IPS DF 6.9 (cell line): ENCODE measurements around the gene COL25A1.

Source experiments
- DNase-seq: peaks from one replicate; pipeline ENCODE4 v3.0.0-alpha.2; 2013; ENCODE audit warnings: low read depth, low spot score
- H3K27ac ChIP-seq: one replicate; pipeline ENCODE4 v1.5.1; 2013; ENCODE audit warnings: low read length, control low read depth
- H3K27me3 ChIP-seq: 2 replicates; pipeline ENCODE4 v1.6.1; 2013; ENCODE audit warnings: mild to moderate bottlenecking, low read length; ENCODE audit not compliant: control insufficient read depth, insufficient read depth
- H3K36me3 ChIP-seq: 2 replicates; pipeline ENCODE4 v1.6.1; 2013; ENCODE audit warnings: low read length; ENCODE audit not compliant: control insufficient read depth, insufficient read depth
- H3K4me1 ChIP-seq: 2 replicates; pipeline ENCODE4 v1.6.1; 2013; ENCODE audit warnings: low read length; ENCODE audit not compliant: control insufficient read depth, insufficient read depth
- H3K4me3 ChIP-seq: 2 replicates; pipeline ENCODE4 v1.5.1; 2013; ENCODE audit warnings: mild to moderate bottlenecking, low read length
- H3K9me3 ChIP-seq: 2 replicates; pipeline ENCODE4 v1.6.1; 2013; ENCODE audit warnings: low read length, inconsistent platforms; ENCODE audit not compliant: control insufficient read depth, insufficient read depth
- WGBS: extraction: QIAGEN DNeasy Blood & Tissue Kit; methylation state at CpG from one replicate; pipeline ENCODE4 v1.1.7; 2013; ENCODE audit warnings: mixed read lengths, missing lambda C conversion rate; ENCODE audit not compliant: insufficient read length, insufficient coverage; 5-methylcytosine and 5-hydroxymethylcytosine counted together

The COL25A1 gene

DNA sequence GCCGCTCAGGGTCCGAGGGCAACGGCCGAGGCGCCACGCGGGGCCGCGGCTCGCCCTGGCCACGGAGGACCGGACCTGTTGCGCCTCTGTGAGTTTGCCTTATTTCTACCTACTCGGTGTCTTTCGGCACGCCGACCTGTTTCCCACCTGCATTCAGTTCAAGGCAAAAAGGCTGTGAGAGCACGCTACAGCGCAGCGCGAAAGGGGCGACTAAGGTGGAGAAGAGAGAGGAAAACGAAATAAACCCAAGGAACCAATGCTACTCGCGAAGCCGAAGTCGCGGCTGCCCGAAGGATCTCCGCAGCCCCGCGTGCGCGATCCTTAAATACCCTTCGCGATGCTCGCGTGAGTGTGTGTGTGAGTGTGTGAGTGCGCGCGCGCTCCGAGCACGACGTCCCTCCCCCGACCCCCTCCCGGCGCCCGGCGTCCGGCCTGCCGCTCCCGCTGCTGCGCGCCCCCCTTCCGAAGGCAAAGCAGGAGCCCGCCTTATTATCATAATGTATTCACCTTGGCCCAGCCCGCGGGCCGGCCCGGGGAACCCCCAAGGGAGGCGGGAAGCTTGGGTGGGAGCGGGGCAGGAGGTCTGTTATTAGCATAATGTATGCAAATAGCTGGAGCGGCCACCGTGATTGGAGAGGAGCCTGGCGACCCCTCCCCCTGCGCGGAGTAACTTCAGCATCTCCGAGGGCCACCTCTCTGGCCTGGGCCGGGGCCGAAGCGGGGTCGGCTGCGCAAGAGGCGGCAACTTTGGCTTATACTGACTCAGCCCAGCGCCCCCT lies at the start of gene COL25A1:
Gene COL25A1, minus strand, starts transcription at position 298 of the 779 bp plus-strand sequence.
- no CpG with 5 or more reads among the region's 76 CpGs for WGBS
- peak; percentile 83 for DNase-seq
- no peaks in the 10 kb centered on the region for H3K9me3 ChIP-seq
- no peak within 1 kb of the TSS for H3K27ac ChIP-seq
- H3K4me1 ChIP-seq, result peaks cover 2% of the 10 kb centered on the region
- H3K36me3 ChIP-seq, result no peaks in the 10 kb centered on the region
- H3K4me3 ChIP-seq, result peak within 1 kb of the TSS; percentile 59; the same call in 1 of the 2 replicates
- H3K27me3 ChIP-seq, result peaks cover 10% of the 10 kb centered on the region; the same call in 1 of the 2 replicates

DNA sequence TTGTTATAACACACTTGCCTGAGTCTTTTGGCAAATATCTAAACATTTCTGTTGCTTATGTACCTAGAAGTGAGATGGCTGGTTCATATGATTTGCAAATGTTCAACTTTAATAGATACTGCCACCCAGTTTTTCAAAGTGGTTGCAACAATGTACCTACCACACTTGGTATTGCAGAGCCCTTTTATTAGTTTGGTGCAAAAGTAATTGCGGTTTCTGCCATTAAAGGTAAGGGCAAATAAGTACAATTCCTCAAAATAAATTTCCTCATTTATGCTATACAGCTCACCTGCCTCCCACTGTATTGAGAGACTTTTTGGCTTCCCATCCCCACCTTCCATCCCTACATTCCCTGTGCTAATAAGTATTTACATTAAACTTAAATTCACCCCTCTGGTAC lies 47.7 kb upstream of the COL25A1 start:
- WGBS, result no CpG with 5 or more reads among the region's 1 CpG
- no peak overlapping the region for H3K4me3 ChIP-seq
- no peak for DNase-seq
- H3K27me3 ChIP-seq, result no peaks in the 10 kb centered on the region
- no peaks in the 10 kb centered on the region; the same call in 1 of the 2 replicates for H3K4me1 ChIP-seq
- H3K9me3 ChIP-seq, result no peaks in the 10 kb centered on the region
- no peaks in the 10 kb centered on the region for H3K36me3 ChIP-seq
- H3K27ac ChIP-seq, result no peak overlapping the region

DNA sequence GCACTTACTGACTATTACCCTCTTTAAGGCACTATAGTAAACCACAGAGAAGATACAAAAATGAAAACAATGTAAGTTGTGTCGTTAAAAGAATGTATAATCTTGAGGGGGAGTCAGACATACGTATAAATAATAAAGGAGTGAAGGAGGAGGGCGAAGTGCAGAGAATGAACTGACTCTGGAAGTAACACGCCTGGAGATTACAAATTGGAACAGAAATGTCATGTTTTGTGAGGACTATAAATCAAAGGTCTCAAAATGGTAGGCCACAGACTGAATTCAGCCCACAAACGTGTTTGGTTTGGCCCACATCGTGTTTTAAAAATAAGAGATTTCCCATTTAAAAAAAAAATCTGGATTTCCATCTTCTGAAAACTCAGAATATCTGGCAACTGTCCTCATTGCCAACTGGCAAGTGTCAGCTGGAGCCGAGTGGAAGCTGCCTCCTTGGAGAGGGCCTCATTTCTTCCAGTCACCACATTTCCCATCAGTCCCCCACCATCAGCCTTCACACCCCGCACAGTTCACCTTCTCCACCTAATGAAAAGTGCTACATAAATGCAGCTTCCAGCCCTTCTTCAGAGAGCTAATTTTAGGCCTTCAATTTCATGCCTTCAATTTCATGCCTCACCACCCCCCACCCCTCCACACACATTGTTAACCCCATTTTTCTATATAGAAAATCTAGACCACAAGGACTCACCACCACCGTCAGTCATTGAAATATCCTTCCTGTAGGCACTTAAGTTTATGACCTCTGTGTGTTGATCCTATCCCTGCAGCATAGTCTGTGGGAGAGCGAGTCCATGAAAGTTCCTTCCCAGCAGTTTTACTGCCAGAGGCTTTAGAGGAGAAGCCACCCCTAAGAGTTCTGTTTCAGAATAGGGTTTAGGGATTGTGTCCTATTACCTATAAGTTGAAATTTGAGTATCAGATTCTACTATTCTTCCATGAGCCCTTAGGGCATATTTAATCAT lies 32.0 kb upstream of the COL25A1 start:
- WGBS, result 100% methylated on average over 2 of the region's 10 CpGs
- no peaks in the 10 kb centered on the region for H3K9me3 ChIP-seq
- H3K27ac ChIP-seq, result no peak overlapping the region
- no peaks in the 10 kb centered on the region for H3K27me3 ChIP-seq
- no peaks in the 10 kb centered on the region for H3K4me1 ChIP-seq
- DNase-seq, result no peak
- H3K4me3 ChIP-seq, result no peak overlapping the region
- H3K36me3 ChIP-seq, result no peaks in the 10 kb centered on the region

DNA sequence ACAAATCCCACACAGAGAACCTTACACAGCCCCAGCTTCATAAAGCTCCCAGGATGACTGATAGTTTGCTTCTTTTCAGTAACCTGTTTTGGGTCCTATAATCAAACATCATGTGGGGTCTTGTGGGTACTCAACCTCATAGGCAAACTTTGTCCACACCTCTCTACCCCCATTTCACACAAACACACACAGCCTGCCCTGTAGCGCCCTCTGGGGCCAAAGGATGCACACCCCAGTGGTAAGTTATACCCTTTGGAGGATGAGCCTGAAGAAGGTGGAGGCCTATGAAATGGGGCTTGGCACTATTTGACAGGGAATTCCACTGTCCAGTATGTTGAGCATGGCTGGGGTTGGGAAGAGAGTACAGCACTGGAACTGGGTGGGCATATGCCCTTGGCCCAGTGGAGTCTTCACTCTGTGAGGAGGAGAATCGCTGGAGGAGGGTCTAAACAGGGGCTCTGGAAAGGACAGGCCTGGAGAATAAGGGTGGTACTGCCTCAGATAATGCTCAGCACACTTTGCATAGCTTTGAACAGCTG lies 30.5 kb upstream of the COL25A1 start:
- Histone ChIP-seq H3K4me1 (no peaks in the 10 kb centered on the region), H3K9me3 (no peaks in the 10 kb centered on the region), H3K36me3 (no peaks in the 10 kb centered on the region), H3K27me3 (no peaks in the 10 kb centered on the region), H3K27ac (no peak overlapping the region), H3K4me3 (no peak overlapping the region)
- DNase-seq, result peak; percentile 43
- no CpG with 5 or more reads among the region's 2 CpGs for WGBS

DNA sequence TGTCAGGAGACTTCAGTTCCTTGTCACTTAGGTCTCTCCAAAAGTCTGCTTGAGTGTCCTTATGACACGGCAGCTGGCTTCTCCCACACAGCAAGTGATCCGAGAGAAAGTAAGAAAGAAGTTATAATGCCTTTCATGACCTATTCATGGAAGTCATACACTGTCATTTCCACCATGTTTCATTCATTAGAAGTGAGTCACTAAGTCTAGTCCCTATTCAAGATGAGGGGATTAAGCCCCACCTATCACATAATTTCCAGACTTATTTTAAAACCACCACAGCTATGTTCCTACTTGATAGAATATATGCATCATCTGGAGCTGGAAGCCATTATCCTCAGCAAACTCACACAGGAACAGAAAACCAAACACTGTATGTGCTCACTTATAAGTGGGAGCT lies 25.2 kb upstream of the COL25A1 start:
- no peaks in the 10 kb centered on the region; the same call in 1 of the 2 replicates for H3K36me3 ChIP-seq
- DNase-seq, result no peak
- H3K27me3 ChIP-seq, result no peaks in the 10 kb centered on the region
- WGBS, result no CpG with 5 or more reads among the region's 2 CpGs
- no peak overlapping the region for H3K27ac ChIP-seq
- no peaks in the 10 kb centered on the region for H3K4me1 ChIP-seq
- no peak overlapping the region for H3K4me3 ChIP-seq
- H3K9me3 ChIP-seq, result 0 out of 2 replicates have a peak, but pooled peaks cover 3% of the 10 kb centered on the region

DNA sequence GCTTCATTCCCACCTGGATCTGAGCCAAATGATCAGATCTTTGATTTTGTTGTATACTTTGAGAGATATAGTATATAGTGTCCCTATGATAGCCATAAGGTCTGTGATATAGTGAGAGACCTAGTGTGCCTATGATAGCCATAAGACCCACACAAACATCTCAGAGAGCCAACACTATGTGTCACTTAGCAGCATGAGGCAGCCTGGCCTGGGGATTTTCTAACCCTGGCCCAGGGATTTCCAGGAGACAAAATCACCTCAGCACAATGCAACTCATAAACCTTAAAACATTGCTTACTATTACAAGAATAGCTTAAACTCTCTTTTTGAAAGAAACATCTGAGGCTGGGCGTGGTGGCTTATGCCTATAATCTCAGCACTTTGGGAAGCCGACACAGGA lies 23.2 kb upstream of the COL25A1 start:
- Histone ChIP-seq H3K4me1 (no peaks in the 10 kb centered on the region), H3K27ac (no peak overlapping the region), H3K4me3 (no peak overlapping the region), H3K9me3 (0 out of 2 replicates have a peak, but pooled peaks cover 3% of the 10 kb centered on the region), H3K36me3 (no peaks in the 10 kb centered on the region; the same call in 1 of the 2 replicates), H3K27me3 (no peaks in the 10 kb centered on the region)
- no CpG with 5 or more reads among the region's 2 CpGs for WGBS
- no peak for DNase-seq

DNA sequence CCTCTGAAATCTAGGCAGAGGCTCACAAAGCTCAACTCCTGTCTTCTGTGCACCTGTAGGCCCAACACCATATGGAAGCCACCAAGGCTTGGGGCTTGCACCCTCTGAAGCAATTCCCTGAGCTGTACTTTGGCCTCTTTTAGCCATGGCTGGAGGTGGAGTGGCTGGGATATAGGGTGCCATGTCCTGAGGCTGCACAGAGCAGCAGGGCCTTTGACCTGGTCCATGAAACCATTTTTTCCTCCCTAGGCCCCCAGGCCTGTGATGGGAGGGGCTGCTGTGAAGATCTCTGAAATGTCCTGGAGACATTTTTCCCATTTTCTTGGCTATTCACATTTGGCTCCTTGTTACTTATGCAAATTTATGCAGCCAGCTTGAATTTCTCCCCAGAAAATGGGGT lies 20.9 kb upstream of the COL25A1 start:
- no peaks in the 10 kb centered on the region for H3K4me1 ChIP-seq

DNA sequence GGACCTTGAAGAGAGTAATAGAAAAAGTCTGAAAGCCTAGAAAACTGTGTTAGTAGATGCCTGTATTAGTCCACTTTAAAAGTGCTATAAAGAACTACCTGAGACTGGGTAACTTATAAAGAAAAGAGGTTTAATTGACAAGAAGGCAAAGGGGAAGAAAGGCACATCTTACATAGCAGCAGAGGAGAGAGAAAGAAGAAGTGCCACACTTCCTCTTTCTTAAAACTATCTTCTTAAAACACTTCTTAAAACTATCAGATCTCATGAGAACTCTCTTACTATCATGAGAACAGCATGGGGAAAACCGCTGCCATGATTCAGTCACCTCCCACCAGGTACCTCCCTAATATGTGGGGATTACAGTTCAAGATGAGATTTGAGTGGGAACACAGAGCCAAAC lies 18.8 kb upstream of the COL25A1 start:
- H3K27me3 ChIP-seq, result no peaks in the 10 kb centered on the region
- H3K27ac ChIP-seq, result no peak overlapping the region
- no CpG with 5 or more reads among the region's 1 CpG for WGBS
- DNase-seq, result no peak
- no peaks in the 10 kb centered on the region for H3K4me1 ChIP-seq
- no peaks in the 10 kb centered on the region; the same call in 1 of the 2 replicates for H3K36me3 ChIP-seq
- H3K4me3 ChIP-seq, result no peak overlapping the region
- H3K9me3 ChIP-seq, result 0 out of 2 replicates have a peak, but pooled peaks cover 3% of the 10 kb centered on the region

More for the DNA sequence above, 20.9 kb upstream of the COL25A1 start:
- no peaks in the 10 kb centered on the region for H3K27me3 ChIP-seq
- H3K4me3 ChIP-seq, result no peak overlapping the region
- H3K9me3 ChIP-seq, result 0 out of 2 replicates have a peak, but pooled peaks cover 3% of the 10 kb centered on the region
- H3K27ac ChIP-seq, result no peak overlapping the region
- H3K36me3 ChIP-seq, result no peaks in the 10 kb centered on the region; the same call in 1 of the 2 replicates
- no peak for DNase-seq

DNA sequence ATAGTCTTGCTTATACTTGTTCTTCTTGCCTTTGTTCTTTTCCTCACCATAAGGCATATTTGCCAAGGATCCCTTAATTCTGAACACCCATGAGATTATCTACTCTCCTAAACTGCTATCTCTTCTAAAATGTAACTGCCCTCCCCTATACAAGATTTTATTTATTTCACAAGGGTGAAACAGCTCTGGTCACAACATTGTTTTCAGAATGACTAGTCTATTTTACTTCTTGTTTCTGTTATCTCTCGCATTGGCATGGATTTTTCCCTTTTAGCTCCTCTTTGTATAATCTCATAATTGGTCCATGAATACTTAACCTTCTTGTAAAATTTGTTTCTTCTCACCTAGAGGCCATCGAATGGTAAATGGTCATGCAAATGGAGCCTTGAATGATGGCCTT lies 17.2 kb upstream of the COL25A1 start:
- H3K4me1 ChIP-seq, result no peaks in the 10 kb centered on the region
- no peak overlapping the region for H3K27ac ChIP-seq
- WGBS, result no CpG with 5 or more reads among the region's 2 CpGs
- no peak for DNase-seq
- 0 out of 2 replicates have a peak, but pooled peaks cover 3% of the 10 kb centered on the region for H3K9me3 ChIP-seq
- H3K27me3 ChIP-seq, result no peaks in the 10 kb centered on the region
- no peak overlapping the region for H3K4me3 ChIP-seq
- H3K36me3 ChIP-seq, result no peaks in the 10 kb centered on the region; the same call in 1 of the 2 replicates

DNA sequence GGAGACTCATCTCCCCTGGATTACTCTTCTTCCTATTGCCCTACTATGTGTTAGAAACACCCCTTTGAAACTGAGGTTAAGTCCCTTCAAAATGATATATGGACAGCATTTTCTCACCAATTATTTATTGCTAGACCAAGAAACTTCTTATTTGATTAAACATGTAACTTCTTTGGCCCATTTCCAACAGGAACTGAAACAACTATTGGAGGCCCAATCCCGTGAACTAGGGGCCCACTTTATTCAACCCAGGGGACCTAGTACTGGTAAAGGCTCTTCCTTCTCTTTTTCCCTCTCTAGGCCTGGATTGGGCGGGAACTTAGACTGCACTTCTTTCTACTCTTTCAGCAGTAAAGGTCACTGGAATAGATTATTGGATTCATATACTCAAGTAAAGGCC lies 16.7 kb upstream of the COL25A1 start:
- no peaks in the 10 kb centered on the region for H3K4me1 ChIP-seq
- no peak for DNase-seq
- no peaks in the 10 kb centered on the region; the same call in 1 of the 2 replicates for H3K36me3 ChIP-seq
- 0 out of 2 replicates have a peak, but pooled peaks cover 2% of the 10 kb centered on the region for H3K9me3 ChIP-seq
- no CpG with 5 or more reads among the region's 2 CpGs for WGBS
- no peaks in the 10 kb centered on the region for H3K27me3 ChIP-seq
- no peak overlapping the region for H3K27ac ChIP-seq
- H3K4me3 ChIP-seq, result no peak overlapping the region
